Measurements from ENCODE around the gene PSME4.
A peak's percentile ranks its signal among the peaks of the same experiment; 100 is the strongest.
"Not testable (repeated sequence)": the region's sequence is repeated elsewhere in the genome, so short reads cannot be mapped to it uniquely, and the experiment has no call there.

The PSME4 gene

DNA sequence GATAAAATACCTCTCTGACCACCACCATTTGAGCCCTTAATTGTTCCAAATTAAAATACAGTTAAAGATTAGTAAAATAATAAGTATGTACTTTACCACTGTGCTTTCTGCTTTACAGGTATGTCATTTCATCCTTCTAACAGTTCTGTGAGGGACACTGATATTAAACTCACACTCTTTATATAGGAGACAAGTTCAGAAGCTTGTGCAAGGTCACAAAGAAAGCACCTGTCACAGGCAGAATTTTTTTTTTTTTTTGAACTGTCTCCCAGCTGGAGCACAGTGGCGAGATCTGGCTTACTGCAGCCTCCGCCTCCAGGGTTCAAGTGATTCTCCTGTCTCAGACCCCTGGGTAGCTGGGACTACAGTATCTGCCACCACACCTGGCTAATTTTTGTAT lies 89.4 kb downstream of the PSME4 start:
- no peak for DNase-seq (ENCODE audit: low spot score)

DNA sequence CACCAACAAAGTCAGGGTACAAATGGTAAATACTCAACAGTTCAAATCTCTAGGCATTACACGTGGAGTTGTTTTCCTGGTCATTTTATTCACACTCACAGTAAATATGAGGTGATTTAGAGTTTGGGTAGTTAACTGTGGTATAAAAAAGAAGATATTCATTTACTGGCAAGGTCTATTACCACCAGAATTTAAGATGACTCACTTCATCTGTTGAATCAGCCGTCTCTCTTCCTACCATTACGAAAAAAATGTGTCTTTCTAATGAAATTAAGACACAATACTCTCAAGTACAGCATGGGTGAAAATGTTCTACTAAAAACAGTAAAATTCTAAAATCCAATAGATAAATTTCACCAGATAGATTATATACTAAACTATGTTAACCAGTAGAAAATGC lies 90.0 kb downstream of the PSME4 start:
- no peak for DNase-seq (ENCODE audit: low spot score)

DNA sequence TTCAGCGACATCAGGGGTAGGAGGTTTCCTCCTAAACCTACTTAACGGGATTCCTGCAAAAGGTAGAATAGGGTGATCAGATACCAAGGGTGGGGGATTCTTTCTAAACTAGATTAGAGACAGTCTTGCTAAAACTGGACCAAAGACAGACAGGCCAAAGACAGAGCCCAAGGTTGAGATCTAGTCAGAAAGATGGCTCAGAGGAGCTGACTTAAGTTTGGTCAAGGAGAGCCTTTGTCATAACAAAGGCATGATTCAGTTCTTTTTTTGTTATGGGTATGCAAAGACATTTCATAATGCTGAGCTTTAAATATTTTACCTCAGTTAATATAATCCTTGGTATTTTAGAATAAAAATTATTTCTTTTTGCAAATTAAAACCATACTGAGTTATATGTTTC lies 93.2 kb downstream of the PSME4 start:
- DNase-seq (ENCODE audit: low spot score): no peak

DNA sequence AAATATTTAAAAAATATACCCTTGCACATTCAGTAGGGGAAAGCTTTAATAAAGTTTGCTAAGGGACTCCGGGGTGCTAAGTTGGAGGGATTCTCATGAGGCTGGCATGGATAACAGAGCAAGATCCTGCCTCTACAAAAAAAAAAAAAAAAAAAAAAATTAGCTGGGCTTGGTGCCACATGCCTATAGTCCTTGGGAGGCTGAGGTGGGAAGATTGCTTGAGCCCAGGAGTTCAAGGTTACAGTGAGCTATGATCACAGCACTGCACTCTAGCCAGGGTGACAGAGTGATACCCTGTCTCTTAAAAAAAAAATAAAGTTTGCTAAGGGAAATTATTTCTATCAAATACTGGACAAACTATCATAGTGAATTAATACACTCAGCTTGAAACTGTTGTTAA lies 93.7 kb downstream of the PSME4 start:
- DNase-seq (ENCODE audit: low spot score): no peak

DNA sequence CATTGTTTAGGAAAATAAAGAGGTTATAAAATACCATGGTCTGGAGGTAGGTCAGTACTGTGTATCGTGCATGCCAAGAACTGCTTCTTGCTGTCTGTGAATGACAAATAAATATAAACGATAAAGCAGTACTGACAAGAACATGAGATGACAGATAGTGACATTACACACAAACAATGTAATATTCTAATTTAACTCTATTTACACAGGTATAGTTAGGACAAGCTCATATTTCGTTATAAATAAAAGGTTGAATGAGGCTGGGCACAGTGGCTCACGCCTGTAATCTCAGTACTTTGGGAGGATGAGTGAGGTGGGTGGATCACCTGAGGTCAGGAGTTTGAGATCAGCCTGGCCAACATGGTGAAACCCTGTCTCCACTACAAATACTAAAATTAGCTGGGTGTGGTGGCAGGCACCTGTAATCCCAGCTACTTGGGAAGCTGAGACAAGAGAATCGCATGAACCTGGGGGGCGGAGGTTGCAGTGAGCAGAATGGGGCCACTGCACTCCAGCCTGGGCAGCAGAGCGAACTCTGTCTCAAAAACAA lies 96.3 kb downstream of the PSME4 start:
- no peak for DNase-seq (ENCODE audit: low spot score)

GRCh38 chr2:53867773-53868172 lies 103.0 kb downstream of the PSME4 start:
- DNase-seq (ENCODE audit: low spot score): no peak

GRCh38 chr2:53867169-53867568 lies 103.6 kb downstream of the PSME4 start:
- no peak for DNase-seq (ENCODE audit: low spot score)

DNA sequence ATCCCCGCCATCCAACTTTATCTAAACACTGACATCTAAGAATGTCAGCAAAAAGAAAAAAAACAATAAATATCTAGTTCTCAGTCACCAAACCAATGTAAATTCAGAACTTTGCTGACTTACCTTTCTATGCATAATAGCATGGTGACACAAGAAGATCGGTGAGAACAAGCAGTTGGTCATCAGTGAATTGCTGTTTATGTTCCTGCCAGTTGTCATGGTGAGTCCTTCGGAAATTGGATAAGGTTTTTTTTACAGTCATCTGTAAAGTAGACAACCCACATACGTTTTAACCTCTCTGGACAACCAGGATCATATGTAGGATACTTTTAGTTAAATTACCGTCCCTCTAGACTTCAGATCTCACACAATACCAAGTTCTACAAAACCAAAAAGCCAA lies 104.8 kb downstream of the PSME4 start:
- DNase-seq (ENCODE audit: low spot score): no peak

DNA sequence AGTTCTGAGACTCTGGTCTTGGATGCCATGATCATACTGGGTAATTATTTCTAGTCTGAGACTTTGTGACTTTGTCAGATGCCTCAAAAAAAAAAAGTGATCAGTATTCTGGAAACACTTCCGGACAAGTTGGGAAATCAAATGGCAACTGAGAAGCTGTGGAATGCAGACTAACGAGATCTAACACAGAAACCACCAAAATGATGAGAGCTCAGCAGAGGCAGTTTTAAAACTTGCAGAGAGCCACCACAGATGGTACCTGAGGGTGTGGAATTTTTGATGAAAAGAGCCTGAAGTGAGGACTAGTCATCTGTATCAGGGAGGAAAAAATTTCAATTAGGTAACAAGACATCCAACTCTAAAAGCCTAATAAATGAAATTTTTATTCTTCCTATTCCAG lies 105.5 kb downstream of the PSME4 start:
- no peak for DNase-seq (ENCODE audit: low spot score)

- DNase-seq (ENCODE audit: low spot score): no peak
Measured at GRCh38 chr2:53863538-53864227, 107.1 kb downstream of the PSME4 start.

DNA sequence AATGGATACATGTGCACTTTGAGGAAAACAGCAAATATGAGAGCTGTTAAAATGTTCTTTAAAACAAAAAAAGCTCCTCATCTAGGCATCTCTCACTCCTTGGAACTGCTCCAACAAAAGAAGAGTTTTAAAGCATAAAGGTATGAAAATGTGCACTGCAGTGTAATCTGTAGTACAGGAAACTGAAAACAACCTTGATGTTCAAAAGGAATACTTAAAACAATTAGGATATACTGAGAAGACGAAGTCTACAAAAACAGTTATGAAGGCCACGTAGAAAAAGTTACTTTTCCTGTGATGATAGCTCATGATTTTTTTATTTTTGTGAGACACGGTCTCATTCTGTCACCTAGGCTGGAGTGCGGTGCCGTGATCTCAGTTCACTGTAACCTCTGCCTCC lies 109.0 kb downstream of the PSME4 start:
- DNase-seq (ENCODE audit: low spot score): no peak

- peak; percentile 57 for DNase-seq (ENCODE audit: low spot score)
Measured at GRCh38 chr2:53859206-53860181, 111.3 kb downstream of the PSME4 start, which contains the start of gene GPR75. GPR75 (minus strand) TSS chr2:53859967; CDS start chr2:53854756, 5,211 bp downstream.

GRCh38 chr2:53856272-53856671 lies 114.5 kb downstream of the PSME4 start:
- DNase-seq (ENCODE audit: low spot score): no peak

- DNase-seq (ENCODE audit: low spot score): no peak
Measured at GRCh38 chr2:53854678-53855077, 116.1 kb downstream of the PSME4 start.

- DNase-seq (ENCODE audit: low spot score): no peak
Measured at GRCh38 chr2:53852532-53852931, 118.3 kb downstream of the PSME4 start.

- DNase-seq (ENCODE audit: low spot score): not testable (repeated sequence)
Measured at GRCh38 chr2:53851052-53851757, 119.6 kb downstream of the PSME4 start.

DNA sequence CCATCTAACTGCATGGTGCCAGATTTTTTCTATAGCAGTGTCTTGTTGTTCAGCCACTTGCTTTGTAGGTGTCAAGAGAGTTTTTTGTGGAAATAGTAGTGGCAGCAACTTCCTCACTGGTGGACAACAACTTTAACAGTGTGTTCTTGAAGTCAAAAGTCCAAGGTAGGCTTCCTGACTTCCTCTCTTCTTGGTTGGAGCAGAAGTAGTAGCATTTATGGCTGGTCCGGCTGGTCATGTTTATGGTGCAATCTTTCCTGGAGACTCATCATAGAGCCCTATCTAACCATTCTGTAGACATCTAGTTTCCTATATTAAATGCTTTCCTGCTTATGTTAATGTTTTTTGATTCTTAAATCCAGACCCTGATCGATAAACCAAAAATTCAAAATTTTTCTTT lies 122.7 kb downstream of the PSME4 start:
- DNase-seq (ENCODE audit: low spot score): no peak

DNA sequence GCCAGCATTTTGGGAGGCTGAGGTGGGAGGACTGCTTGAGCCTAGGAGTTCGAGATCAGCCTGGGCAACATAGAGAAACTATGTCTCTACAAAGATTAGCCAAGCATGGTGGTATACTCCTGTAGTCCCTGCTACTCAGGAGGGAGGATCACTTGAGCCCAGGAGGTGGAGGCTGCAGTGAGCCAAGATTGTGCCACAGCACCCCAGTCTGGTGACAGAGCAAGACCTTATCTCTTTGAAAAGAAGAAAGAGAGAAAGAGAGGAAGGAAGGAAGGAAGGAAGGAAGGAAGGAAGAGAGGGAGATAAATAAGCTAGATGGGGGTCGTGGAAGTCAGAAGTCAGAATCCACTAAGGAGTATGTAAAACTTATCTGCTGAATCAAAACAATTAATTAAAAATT lies 127.2 kb downstream of the PSME4 start:
- DNase-seq (ENCODE audit: low spot score): no peak

DNA sequence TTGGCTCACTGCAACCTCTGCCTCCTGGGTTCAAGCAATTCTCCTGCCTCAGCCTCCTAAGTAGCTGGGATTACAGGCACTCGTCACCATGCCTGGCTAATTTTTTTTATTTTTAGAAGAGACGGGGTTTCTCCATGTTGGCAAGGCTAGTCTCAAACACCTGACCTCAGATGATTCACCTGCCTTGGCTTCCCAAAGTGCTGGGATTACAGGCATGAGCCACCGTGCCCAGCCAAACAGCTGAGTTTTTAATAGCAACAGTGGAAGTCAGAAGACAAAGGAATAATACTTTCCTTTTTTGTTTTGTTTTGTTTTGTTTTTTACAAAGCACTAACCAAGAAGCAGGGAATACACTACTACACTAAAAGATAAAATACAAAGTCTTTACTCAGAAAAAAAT lies 127.9 kb downstream of the PSME4 start:
- no peak for DNase-seq (ENCODE audit: low spot score)

GRCh38 chr2:53841651-53842050 lies 129.1 kb downstream of the PSME4 start:
- not testable (repeated sequence) for DNase-seq (ENCODE audit: low spot score)

GRCh38 chr2:53840580-53840979 lies 130.2 kb downstream of the PSME4 start:
- no peak for DNase-seq (ENCODE audit: low spot score)

- DNase-seq (ENCODE audit: low spot score): not testable (repeated sequence)
Measured at GRCh38 chr2:53829980-53830290, 140.9 kb downstream of the PSME4 start.
